ENCODE measurements around the gene CNTFR.

CNTFR gene

GRCh38 chr9:34507556-34507955, 82.0 kb downstream of the CNTFR start:
- Histone ChIP-seq H3K9me3 (no peaks in the 10 kb centered on the region), H3K36me3 (no peaks in the 10 kb centered on the region), H3K4me3 (no peak overlapping the region), H3K27ac (no peak overlapping the region), H3K27me3 (no peaks in the 10 kb centered on the region), H3K4me1 (peaks cover 0 to 11% (median 8%) of the 10 kb centered on the region in 4 donors)
- intact Hi-C loops (cut with DNase I; ENCODE audit: low total_unique reads): no loop called here
- DNase-seq: peak in 1 of 2 donors; percentile 32
- no peak for TF ChIP-seq CTCF (IDR thresholded peaks at IDR 0.05)

GRCh38 chr9:34506623-34507022, 82.9 kb downstream of the CNTFR start:
- TF ChIP-seq CTCF (IDR thresholded peaks at IDR 0.05): no peak
- H3K27me3 ChIP-seq: no peaks in the 10 kb centered on the region
- peak in 1 of 2 donors; percentile 41 for DNase-seq
- no peaks in the 10 kb centered on the region for H3K9me3 ChIP-seq
- H3K27ac ChIP-seq: no peak overlapping the region
- peaks cover 0 to 21% (median 17%) of the 10 kb centered on the region in 4 donors for H3K4me1 ChIP-seq
- no peak overlapping the region for H3K4me3 ChIP-seq
- intact Hi-C loops (cut with DNase I; ENCODE audit: low total_unique reads): no loop called here
- no peaks in the 10 kb centered on the region for H3K36me3 ChIP-seq

- Histone ChIP-seq H3K27ac (no peak overlapping the region), H3K27me3 (no peaks in the 10 kb centered on the region), H3K4me1 (peaks cover 0 to 26% (median 21%) of the 10 kb centered on the region in 4 donors), H3K9me3 (no peaks in the 10 kb centered on the region), H3K36me3 (no peaks in the 10 kb centered on the region), H3K4me3 (no peak overlapping the region)
- DNase-seq: peak in 1 of 2 donors; percentile 38
- intact Hi-C loops (cut with DNase I; ENCODE audit: low total_unique reads): no loop called here
- no peak for TF ChIP-seq CTCF (IDR thresholded peaks at IDR 0.05)
These were observed 84.0 kb downstream of the CNTFR start for GRCh38 chr9:34505370-34506120.

- no peak for DNase-seq
- Histone ChIP-seq H3K4me3 (no peak overlapping the region), H3K27me3 (no peaks in the 10 kb centered on the region), H3K27ac (no peak overlapping the region), H3K9me3 (no peaks in the 10 kb centered on the region), H3K36me3 (no peaks in the 10 kb centered on the region), H3K4me1 (peaks cover 0 to 26% (median 21%) of the 10 kb centered on the region in 4 donors)
- intact Hi-C loops (cut with DNase I; ENCODE audit: low total_unique reads): loop anchor here (5.0 kb wide), 1 partner anchor 101 kb away; no protein-coding TSS in a partner anchor
- no peak for TF ChIP-seq CTCF (IDR thresholded peaks at IDR 0.05)
These were observed 86.1 kb downstream of the CNTFR start for GRCh38 chr9:34503406-34503805.

- Histone ChIP-seq H3K4me3 (no peak overlapping the region), H3K9me3 (no peaks in the 10 kb centered on the region), H3K27me3 (no peaks in the 10 kb centered on the region), H3K4me1 (peaks cover 0 to 26% (median 21%) of the 10 kb centered on the region in 4 donors), H3K36me3 (no peaks in the 10 kb centered on the region), H3K27ac (no peak overlapping the region)
- TF ChIP-seq CTCF (IDR thresholded peaks at IDR 0.05): no peak
- no peak for DNase-seq
- intact Hi-C loops (cut with DNase I; ENCODE audit: low total_unique reads): loop anchor here (5.0 kb wide), 1 partner anchor 101 kb away; no protein-coding TSS in a partner anchor
These were observed 86.6 kb downstream of the CNTFR start for GRCh38 chr9:34502891-34503290.

Data from tibial artery (tissue), 4 donors.